Hepatic stellate cell (primary cell): ENCODE measurements around the gene PRKAR1A.
A peak's percentile ranks its signal among the peaks of the same experiment; 100 is the strongest.
"Not testable (repeated sequence)": the region's sequence is repeated elsewhere in the genome, so short reads cannot be mapped to it uniquely, and the experiment has no call there.

ENCODE experiments used
- DNase-seq: peaks from one replicate; pipeline ENCODE4 v3.0.0; 2011; ENCODE audit warnings: low spot score

The PRKAR1A gene

GRCh38 chr17:68511671-68512246 is 471 bp upstream of the PRKAR1A start:
- DNase-seq: peak; percentile 77

- DNase-seq: no peak
These were observed 787 bp downstream of the PRKAR1A start for GRCh38 chr17:68512960-68513474.

- DNase-seq: no peak
These were observed 1.7 kb downstream of the PRKAR1A start for GRCh38 chr17:68513932-68514331.

DNA sequence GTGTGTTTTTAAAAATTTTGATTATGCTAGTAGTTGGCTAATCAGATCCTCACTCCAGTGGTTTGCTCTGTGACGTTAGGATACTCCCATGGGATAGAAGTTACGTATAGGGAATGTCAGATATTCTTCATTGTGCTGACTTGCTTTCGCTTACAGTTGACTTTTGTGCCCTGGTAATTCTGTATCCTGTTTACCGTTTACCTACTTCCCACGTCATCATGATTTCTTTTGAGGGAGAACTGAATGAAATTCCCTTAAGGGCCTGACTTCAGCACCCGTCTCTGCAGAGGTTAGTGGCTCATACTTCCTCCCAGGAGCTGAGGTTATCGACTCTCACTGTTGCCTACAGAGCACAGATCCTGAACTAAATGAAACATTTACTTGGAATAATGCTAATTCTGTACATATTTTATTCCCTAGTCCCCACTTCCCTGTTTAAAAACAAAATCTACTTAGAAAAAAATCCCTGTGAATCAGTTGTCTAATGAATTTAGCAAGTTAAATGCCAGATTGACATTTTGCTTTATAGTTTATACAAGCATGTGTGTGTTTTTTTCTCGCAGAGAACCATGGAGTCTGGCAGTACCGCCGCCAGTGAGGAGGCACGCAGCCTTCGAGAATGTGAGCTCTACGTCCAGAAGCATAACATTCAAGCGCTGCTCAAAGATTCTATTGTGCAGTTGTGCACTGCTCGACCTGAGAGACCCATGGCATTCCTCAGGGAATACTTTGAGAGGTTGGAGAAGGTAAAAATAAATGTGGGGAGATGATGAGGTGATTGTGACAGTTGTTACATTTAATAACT is 2.8 kb downstream of the PRKAR1A start:
- DNase-seq: peak; percentile 78

DNA sequence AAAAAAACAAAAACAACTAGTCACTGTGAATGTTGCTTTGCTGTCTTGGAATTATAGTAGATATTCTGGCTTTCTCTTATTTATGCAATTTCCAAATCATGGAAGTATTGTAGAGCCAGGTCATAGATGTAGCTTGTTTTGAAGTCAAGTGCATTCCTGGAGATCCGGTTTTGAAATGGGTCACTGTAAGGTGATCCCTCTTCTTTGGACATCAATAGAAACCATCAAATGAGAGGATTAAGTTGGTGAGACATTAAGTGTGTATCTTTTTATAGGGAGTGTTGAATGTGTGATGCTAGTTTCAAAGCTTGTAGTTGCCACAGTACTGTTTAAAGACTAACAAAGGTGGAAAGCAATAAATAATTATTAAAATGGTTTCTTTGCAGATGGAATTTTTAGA is 4.5 kb downstream of the PRKAR1A start:
- DNase-seq: no peak

DNA sequence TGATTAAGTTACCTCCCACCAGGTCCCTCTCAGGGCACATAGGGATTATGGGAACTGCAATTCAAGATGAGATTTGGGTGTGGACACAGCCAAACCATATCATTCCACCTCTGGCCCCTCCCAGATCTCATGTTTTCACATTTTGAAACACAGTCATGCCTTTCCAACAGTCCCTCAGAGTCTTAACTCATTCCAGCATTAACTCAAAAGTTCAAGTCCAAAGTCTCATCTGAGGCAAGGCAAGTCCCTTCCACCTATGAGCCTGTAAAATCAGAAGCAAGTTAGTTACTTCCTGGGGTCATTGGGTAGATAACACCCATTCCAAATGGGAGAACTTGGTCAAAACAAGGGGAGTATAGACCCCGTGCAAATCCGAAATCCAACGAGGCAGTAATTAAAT is 5.4 kb downstream of the PRKAR1A start:
- DNase-seq: not testable (repeated sequence)

DNA sequence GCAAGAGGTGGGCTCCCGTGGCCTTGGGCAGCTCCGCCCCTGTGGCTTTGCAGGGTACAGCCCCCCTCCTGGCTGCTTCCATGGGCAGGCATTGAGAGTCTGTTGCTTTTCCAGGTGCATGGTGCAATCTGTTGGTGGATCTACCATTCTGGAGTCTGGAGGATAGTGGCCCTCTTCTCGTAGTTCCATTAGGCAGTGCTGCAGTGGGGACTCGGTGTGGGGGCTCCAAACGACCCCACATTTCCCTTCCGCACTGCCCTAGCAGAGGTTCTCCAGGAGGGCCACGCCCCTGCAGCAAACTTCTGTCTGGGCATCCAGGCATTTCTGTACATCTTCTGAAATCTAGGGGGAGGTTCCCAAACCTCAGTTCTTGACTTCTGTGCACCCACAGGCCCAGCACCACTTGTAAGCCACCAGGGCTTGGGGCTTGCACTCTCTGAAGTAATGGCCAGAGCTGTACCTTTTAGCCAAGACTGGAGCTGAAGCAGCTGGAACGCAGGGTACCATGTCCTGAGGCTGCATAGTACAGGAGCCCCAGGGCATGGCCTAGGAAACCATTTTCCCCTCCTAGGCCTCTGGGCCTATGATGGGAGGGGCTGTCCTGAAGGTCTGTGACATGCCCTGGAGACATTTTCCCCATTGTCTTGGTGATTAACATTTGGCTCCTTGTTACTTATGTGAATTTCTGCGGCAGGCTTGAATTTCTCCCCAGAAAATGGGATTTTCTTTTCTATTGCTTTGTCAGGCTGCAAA is 6.0 kb downstream of the PRKAR1A start:
- DNase-seq: no peak

GRCh38 chr17:68519051-68519450 is 6.8 kb downstream of the PRKAR1A start:
- not testable (repeated sequence) for DNase-seq

- DNase-seq: no peak
These were observed 7.7 kb downstream of the PRKAR1A start for GRCh38 chr17:68519911-68520310.

GRCh38 chr17:68522266-68522665 is 10.0 kb downstream of the PRKAR1A start:
- DNase-seq: no peak

DNA sequence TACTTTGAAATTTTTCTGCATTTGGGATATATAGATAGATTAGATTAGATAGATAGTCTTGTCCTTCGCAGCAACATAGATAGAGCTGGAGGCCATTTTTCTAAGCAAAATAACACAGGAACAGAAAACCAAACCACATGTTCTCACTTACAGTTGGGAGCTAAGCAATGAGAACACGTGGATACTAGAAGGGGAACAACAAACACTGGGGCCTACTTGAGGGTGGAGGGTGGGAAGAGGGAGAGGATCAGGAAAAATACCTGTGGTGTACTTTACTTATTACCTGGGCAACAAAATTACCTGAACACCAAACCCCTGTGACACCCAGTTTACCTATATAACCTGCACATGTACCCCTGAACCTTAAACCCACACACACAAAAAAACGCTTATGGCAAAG is 14.3 kb downstream of the PRKAR1A start:
- no peak for DNase-seq

- no peak for DNase-seq
These were observed 15.1 kb downstream of the PRKAR1A start for GRCh38 chr17:68527314-68527713.

GRCh38 chr17:68531252-68531651 is 19.0 kb downstream of the PRKAR1A start:
- no peak for DNase-seq

DNA sequence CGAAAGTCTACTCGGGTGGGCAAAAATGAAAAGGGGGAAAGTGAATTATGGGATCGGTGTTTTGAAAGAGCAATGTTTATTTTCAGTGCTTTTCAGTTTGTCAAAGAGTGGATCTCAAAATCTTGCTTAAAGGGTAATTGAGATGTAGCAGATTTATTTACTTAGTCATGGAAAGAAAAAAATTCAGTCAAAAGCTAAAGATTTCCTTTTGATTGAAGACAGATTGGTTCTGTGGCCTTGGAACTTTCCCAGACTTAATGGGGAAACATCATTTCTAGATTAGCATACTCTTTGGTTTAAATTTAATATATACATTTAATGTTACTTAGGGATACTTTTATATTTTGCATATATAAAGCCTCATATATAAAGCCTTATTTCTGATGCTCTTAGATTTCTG is 20.6 kb downstream of the PRKAR1A start:
- DNase-seq: no peak

DNA sequence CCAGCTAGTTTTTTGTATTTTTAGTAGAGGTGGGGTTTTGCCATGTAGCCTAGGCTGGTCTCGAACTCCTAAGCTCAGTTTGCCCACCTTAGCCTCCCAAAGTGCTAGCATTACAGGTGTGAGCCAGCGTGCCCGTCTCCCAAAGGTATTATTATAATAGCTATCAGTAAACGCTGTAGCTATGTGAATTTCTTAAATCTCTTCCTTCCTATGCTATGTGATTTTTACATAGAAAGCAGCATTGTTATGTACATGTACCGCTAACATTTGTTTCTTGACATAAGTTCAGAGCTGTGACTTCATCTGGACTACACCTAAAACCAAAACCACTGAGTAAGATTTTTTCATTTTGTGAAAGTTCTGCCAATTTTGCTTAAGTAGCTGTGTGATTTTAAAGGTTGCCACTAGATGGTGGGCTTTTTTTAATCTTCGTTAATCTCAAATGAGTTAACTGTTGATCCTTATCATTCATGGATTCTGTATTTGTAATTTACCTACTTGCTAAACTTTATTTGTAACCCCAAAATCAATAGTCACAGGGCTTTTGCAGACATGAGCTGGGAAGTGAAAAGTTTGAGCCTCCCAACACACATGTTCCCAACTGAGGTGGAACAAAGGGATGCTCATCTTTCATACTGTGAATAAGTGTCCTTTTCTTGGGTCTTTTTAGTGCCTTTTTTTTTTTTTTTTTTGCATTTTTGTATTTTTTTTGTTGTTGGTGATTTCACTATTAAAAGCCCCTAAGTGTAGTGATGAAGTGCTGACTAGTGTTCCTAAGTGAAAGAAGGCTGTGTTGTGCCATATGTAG is 21.9 kb downstream of the PRKAR1A start:
- no peak for DNase-seq

GRCh38 chr17:68534695-68535088 is 22.5 kb downstream of the PRKAR1A start:
- no peak for DNase-seq

DNA sequence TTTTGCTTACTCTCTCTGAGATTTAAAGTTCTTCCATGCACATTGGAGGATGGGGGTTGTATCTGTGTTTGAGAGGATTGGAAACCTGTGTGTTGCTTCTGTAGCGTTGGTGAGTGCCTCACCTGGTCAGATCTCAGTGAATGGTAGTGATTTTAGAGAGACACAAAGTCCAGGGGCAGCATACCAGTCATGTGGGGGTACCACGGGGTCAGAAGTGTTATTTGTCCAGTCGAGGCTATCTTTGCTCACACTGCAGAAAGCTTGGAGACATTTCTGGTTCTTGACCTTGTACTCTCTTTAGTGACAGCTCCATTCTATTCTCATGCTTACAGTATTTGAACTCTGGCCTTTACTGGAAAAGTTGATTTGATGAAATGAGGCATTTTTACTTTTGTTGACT is 23.7 kb downstream of the PRKAR1A start:
- no peak for DNase-seq

DNA sequence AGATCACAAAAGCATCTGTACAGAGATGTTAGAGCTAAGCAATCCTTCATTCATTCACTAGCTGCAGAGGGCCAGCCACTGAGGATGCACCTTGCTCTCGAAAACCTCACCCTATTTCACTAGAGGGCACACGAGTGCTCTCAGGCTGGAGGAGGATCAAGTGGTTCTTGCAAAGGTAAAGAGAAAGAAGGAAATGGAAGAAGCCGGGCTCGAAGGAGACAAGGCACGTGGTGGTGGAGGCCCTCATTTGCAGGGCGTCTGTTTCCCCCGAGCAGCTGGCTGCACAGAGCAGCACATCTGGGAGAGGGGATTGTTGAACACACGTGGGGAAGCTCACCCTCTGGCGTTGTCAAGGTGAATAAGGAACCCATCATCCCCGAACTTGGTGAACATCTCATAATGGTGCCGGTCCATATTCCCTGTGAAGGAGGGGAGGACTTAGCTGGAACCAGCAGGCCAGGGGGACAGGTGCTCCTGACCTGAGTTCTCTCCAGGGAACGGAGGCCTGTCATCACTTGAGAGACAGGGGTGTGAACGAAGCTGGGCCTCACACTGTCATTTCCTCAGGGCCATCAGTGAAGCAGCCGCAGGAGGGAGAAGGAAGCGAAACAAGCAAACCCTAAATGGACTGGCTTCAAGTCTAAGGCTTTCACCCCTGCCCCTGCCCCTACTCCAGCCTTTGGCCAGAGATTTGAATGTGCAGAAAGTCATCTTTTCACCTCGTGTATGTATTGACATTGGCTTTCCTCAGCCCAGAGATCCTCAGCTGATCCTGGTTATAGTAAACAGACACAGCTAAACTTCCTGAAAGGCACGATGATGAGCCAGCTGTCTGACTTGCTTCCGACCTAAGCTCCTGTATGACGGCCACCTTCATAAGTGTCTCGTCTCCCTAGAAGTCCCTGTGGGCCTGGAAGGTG is 27.6 kb downstream of the PRKAR1A start:
- no peak for DNase-seq

GRCh38 chr17:68540981-68541380 is 28.8 kb downstream of the PRKAR1A start:
- DNase-seq: no peak

- no peak for DNase-seq
These were observed 29.6 kb downstream of the PRKAR1A start for GRCh38 chr17:68541816-68542215.
